Lung (tissue), 12 donors: ENCODE measurements around the gene TFIP11. TPM values are rescaled to one million over a fixed set of nuclear protein-coding genes. Genes with fewer than 3 reads are reported as not detected.

Experiments
- ATAC-seq: fragments of 200-7000 bp; cut with Tn5 transposase; one replicate; pipeline ENCODE4 v1.9.1; 2020; ENCODE audit warnings: moderate number of reproducible peaks; ENCODE audit not compliant: insufficient read depth, low FRiP score
- DNase-seq, 3 donors: peaks; one replicate each; pipeline ENCODE4 v3.0.0-alpha.2; 2013 to 2017
- H3K27ac ChIP-seq, 2 donors: one replicate each; pipeline ENCODE4 v1.5.1; 2013; ENCODE audit warnings: mild to moderate bottlenecking in 2 of 2, moderate library complexity in 2 of 2, control low read depth in 1 of 2, inconsistent platforms in 1 of 2, low read depth in 1 of 2, low read length in 1 of 2
- H3K27me3 ChIP-seq, 3 donors: one replicate each; pipeline ENCODE4 v1.5.1; 2013; ENCODE audit warnings: low read length in 2 of 3; ENCODE audit not compliant: control insufficient read depth in 3 of 3, insufficient read depth in 3 of 3
- H3K36me3 ChIP-seq, 4 donors: one replicate each; pipeline ENCODE4 v1.5.1; 2013; ENCODE audit warnings: low read length in 4 of 4, mild to moderate bottlenecking in 1 of 4, moderate library complexity in 1 of 4; ENCODE audit not compliant: control insufficient read depth in 4 of 4, insufficient read depth in 4 of 4
- H3K4me1 ChIP-seq, 5 donors: one replicate each; pipeline ENCODE4 v1.5.1; 2013; ENCODE audit warnings: low read length in 5 of 5, mild to moderate bottlenecking in 2 of 5, moderate library complexity in 1 of 5; ENCODE audit not compliant: control insufficient read depth in 5 of 5, insufficient read depth in 5 of 5
- H3K4me3 ChIP-seq: one replicate; pipeline ENCODE4 v1.5.1; 2013; ENCODE audit warnings: mild to moderate bottlenecking, control low read depth, moderate library complexity
- H3K9ac ChIP-seq, 2 donors: one replicate each; pipeline ENCODE4 v1.5.1; 2013; ENCODE audit warnings: low read length in 2 of 2, control low read depth in 1 of 2; ENCODE audit not compliant: insufficient read depth in 1 of 2
- H3K9me3 ChIP-seq, 4 donors: one replicate each; pipeline ENCODE4 v1.5.1; 2013; ENCODE audit warnings: low read length in 3 of 4, mild to moderate bottlenecking in 1 of 4, moderate library complexity in 1 of 4; ENCODE audit not compliant: control insufficient read depth in 4 of 4, insufficient read depth in 3 of 4
- WGBS, 2 donors: extraction: QIAGEN DNeasy Blood & Tissue Kit; methylation state at CpG; one replicate each; pipeline ENCODE4 v1.1.7; 2013; 5-methylcytosine and 5-hydroxymethylcytosine counted together
- polyA plus RNA-seq, 2 donors: library from polyadenylated mRNA; stranded (reverse); fragments of 200-250 nt; gene quantifications; one replicate each; pipeline ENCODE4 v1.2.1, GENCODE V29; 2013
- total RNA-seq, 2 donors: library from RNA; depleted of rRNA in 1 of 2; stranded (reverse); fragments of >200 nt in 1 of 2; gene quantifications; one replicate each; pipeline ENCODE4 v1.2.1, GENCODE V29; 2014 to 2021
- TF ChIP-seq, protein P1 (sequence below): IDR thresholded peaks from 2 replicates; pipeline ENCODE4 v1.5.1; 2012; ENCODE audit warnings: mild to moderate bottlenecking; ENCODE audit errors: control extremely low read depth, extremely low read depth
- donor health status: control.
- donor health status: control.
- donor health status: Bipolar disorder and iron deficiency.
- donor health status: healthy.
- donor health status: DM: yes; HTN: yes; CAD: no.

TFIP11 gene
- total and polyA plus RNA-seq, 4 donors: 18.4 to 37.2 (median 24.5) TPM

GRCh38 chr22:26548303-26548702 is 36.0 kb upstream of the TFIP11 start:
- H3K27ac ChIP-seq: no peak overlapping the region
- TF ChIP-seq, protein P1, sequence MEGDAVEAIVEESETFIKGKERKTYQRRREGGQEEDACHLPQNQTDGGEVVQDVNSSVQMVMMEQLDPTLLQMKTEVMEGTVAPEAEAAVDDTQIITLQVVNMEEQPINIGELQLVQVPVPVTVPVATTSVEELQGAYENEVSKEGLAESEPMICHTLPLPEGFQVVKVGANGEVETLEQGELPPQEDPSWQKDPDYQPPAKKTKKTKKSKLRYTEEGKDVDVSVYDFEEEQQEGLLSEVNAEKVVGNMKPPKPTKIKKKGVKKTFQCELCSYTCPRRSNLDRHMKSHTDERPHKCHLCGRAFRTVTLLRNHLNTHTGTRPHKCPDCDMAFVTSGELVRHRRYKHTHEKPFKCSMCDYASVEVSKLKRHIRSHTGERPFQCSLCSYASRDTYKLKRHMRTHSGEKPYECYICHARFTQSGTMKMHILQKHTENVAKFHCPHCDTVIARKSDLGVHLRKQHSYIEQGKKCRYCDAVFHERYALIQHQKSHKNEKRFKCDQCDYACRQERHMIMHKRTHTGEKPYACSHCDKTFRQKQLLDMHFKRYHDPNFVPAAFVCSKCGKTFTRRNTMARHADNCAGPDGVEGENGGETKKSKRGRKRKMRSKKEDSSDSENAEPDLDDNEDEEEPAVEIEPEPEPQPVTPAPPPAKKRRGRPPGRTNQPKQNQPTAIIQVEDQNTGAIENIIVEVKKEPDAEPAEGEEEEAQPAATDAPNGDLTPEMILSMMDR: no peak
- peaks cover 4 to 12% (median 10%) of the 10 kb centered on the region in 5 donors for H3K4me1 ChIP-seq
- no peak overlapping the region for H3K4me3 ChIP-seq
- WGBS, 2 donors: 80 to 85% methylated on average over 3 of the region's 3 CpGs
- no peaks in the 10 kb centered on the region for H3K9me3 ChIP-seq
- H3K36me3 ChIP-seq: peaks cover 0 to 6% (median 0%) of the 10 kb centered on the region in 4 donors
- no peak overlapping the region for H3K9ac ChIP-seq
- no peak for ATAC-seq
- H3K27me3 ChIP-seq: no peaks in the 10 kb centered on the region
- no peak for DNase-seq

DNA sequence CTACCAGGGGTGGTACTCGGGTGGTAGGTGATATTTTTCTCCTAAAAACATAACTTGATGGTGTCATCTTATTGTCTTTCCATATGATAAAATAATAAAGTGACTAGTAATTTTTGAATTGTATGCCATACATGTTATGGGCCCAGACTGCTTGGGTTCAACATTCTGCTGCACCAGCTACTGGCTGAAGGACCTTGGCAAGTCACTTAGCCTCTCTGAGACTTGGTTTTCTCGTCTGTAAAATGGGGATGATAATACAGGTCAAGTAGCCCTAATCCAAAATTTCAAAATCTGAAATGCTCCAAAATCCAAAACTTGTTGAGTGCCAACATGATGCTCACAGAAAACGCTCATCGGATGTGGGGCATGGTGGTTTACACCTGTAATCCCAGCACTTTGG is 35.6 kb upstream of the TFIP11 start:
- DNase-seq (no peak), ATAC-seq (no peak)
- TF ChIP-seq, protein P1: no peak
- Histone ChIP-seq H3K4me3 (no peak overlapping the region), H3K9me3 (no peaks in the 10 kb centered on the region), H3K9ac (no peak overlapping the region), H3K27me3 (no peaks in the 10 kb centered on the region), H3K36me3 (peaks cover 0 to 9% (median 0%) of the 10 kb centered on the region in 4 donors), H3K4me1 (peaks cover 4 to 12% (median 10%) of the 10 kb centered on the region in 5 donors), H3K27ac (no peak overlapping the region)
- WGBS, 2 donors: 94 to 97% methylated on average over 4 of the region's 4 CpGs

DNA sequence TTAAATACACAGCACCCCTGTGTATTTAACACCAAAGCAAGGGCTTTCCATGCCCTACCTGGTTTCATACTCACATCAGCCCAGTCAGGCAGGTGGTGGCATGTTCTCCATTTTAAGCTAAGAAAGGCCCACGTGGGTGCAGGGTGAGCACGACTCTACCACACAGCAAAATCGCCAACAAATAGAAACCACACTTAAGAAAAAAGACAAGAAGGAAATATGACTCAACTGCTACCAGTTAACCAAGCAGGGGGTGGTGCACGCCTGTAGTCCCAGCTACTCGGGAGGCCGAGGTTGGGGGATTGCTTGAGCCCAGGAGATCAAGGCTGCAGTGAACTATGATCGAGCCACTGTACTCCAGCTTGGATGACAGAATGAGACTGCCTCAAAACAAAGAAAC is 35.2 kb upstream of the TFIP11 start:
- Histone ChIP-seq H3K4me3 (no peak overlapping the region), H3K36me3 (peaks cover 0 to 13% (median 0%) of the 10 kb centered on the region in 4 donors), H3K9ac (no peak overlapping the region), H3K4me1 (peaks cover 4 to 12% (median 10%) of the 10 kb centered on the region in 5 donors), H3K27ac (no peak overlapping the region), H3K27me3 (no peaks in the 10 kb centered on the region), H3K9me3 (no peaks in the 10 kb centered on the region)
- WGBS, 2 donors: 47 to 65% methylated on average over 7 of the region's 7 CpGs
- ATAC-seq: no peak
- TF ChIP-seq, protein P1: no peak
- DNase-seq: no peak

- peaks cover 0 to 17% (median under 1%) of the 10 kb centered on the region in 4 donors for H3K36me3 ChIP-seq
- 61 to 84% methylated on average over 5 of the region's 5 CpGs for WGBS, 2 donors
- H3K9me3 ChIP-seq: no peaks in the 10 kb centered on the region
- DNase-seq (no peak), ATAC-seq (no peak)
- H3K4me3 ChIP-seq: no peak overlapping the region
- H3K27me3 ChIP-seq: no peaks in the 10 kb centered on the region
- no peak overlapping the region for H3K27ac ChIP-seq
- no peak overlapping the region for H3K9ac ChIP-seq
- H3K4me1 ChIP-seq: peaks cover 4 to 12% (median 8%) of the 10 kb centered on the region in 5 donors
- TF ChIP-seq, protein P1: no peak
These were observed 34.0 kb upstream of the TFIP11 start for GRCh38 chr22:26546282-26546681.
